Testis (tissue), 3 donors: Measurements from ENCODE around the gene SLC29A4. TPM values are rescaled to one million over a fixed set of nuclear protein-coding genes. Genes with fewer than 3 reads are reported as not detected.

Experiments
- DNase-seq: peaks from one replicate; pipeline ENCODE4 v3.0.0-alpha.2; 2019
- H3K27ac ChIP-seq, 2 donors: fragments of 200-600 bp; sonication (generic); one replicate each; pipeline ENCODE4 v1.5.1; 2019
- H3K27me3 ChIP-seq: fragments of 200-600 bp; sonication (generic); one replicate; pipeline ENCODE4 v1.5.1; 2019
- H3K36me3 ChIP-seq: fragments of 200-600 bp; sonication (generic); one replicate; pipeline ENCODE4 v1.5.1; 2017; ENCODE audit warnings: low read depth; ENCODE audit errors: missing control alignments
- H3K4me1 ChIP-seq: fragments of 200-600 bp; sonication (generic); one replicate; pipeline ENCODE4 v1.5.1; 2019
- H3K4me3 ChIP-seq, 2 donors: fragments of 200-600 bp; sonication (generic); one replicate each; pipeline ENCODE4 v1.5.1; 2017 to 2019
- H3K9me3 ChIP-seq: fragments of 200-600 bp; sonication (generic); one replicate; pipeline ENCODE4 v1.5.1; 2017
- CTCF ChIP-seq, 3 experiments: fragments of 450-650 bp in 2 of 3; fragments of 200-600 bp in 1 of 3; sonication (generic) in 1 of 3; IDR thresholded peaks; one replicate each; pipeline ENCODE4 v1.5.1; 2016 to 2019; ENCODE audit warnings: antibody characterized with exemption in 3 of 3, mild to moderate bottlenecking in 2 of 3, moderate library complexity in 1 of 3
- POLR2A ChIP-seq: fragments of 450-650 bp; IDR thresholded peaks from one replicate; pipeline ENCODE4 v1.6.1; 2017; ENCODE audit warnings: antibody characterized with exemption, mild to moderate bottlenecking, moderate library complexity
- WGBS, 2 donors: methylation state at CpG; one replicate each; pipeline ENCODE4 v1.1.5; 2018; 5-methylcytosine and 5-hydroxymethylcytosine counted together
- intact Hi-C: fragments of 100-400 bp; cut with DNase I; formaldehyde crosslinking; loops from one replicate; pipeline ENCODE4 v1.15.1; 2023; ENCODE audit warnings: low total_unique reads
- polyA plus RNA-seq: library from polyadenylated mRNA; stranded (reverse); fragments of 350-450 nt; fragmentation: Illumina TruSeq; extraction: RNeasy Lipid Tissue Mini Kit (QIAGEN cat#74804); gene quantifications from one replicate; pipeline ENCODE4 v1.2.3, GENCODE V29; 2014; ENCODE audit warnings: low read depth, low replicate concordance; ENCODE audit not compliant: insufficient read depth
- total RNA-seq, 2 donors: library from RNA; depleted of rRNA; stranded (reverse); fragments of >200 nt; gene quantifications; one replicate each; pipeline ENCODE4 v1.2.3, GENCODE V29; 2016

SLC29A4 gene
- total and polyA plus RNA-seq, 3 donors from 2014 or later, result 4.3 to 15.2 (median 7.6) TPM

GRCh38 chr7:5349437-5350173 is 66.9 kb downstream of the SLC29A4 start:
- no peak overlapping the region for H3K27ac ChIP-seq
- no peaks in the 10 kb centered on the region for H3K36me3 ChIP-seq
- H3K27me3 ChIP-seq, result no peaks in the 10 kb centered on the region
- no peak for DNase-seq
- intact Hi-C loops, result no loop called here
- 84 to 85% methylated on average over 21 to 34 of the region's 34 CpGs for whole genome bisulfite sequencing, 2 donors
- H3K4me3 ChIP-seq, result no peak overlapping the region
- H3K9me3 ChIP-seq, result no peaks in the 10 kb centered on the region
- peaks cover 8% of the 10 kb centered on the region for H3K4me1 ChIP-seq
- TF ChIP-seq POLR2A (no peak), CTCF (IDR thresholded peaks at IDR 0.05) (no peak)

- TF ChIP-seq CTCF (IDR thresholded peaks at IDR 0.05) (no peak), POLR2A (no peak)
- H3K4me1 ChIP-seq, result peaks cover 13% of the 10 kb centered on the region
- H3K27ac ChIP-seq, result no peak overlapping the region
- H3K36me3 ChIP-seq, result no peaks in the 10 kb centered on the region
- H3K4me3 ChIP-seq, result no peak overlapping the region
- no peaks in the 10 kb centered on the region for H3K9me3 ChIP-seq
- intact Hi-C loops, result no loop called here
- no peak for DNase-seq
- no peaks in the 10 kb centered on the region for H3K27me3 ChIP-seq
- WGBS, 2 donors, result 80 to 84% methylated on average over 1 to 15 of the region's 15 CpGs
Observed at GRCh38 chr7:5350174-5350463, 67.4 kb downstream of the SLC29A4 start.

GRCh38 chr7:5350600-5351385 is 68.0 kb downstream of the SLC29A4 start:
- Histone ChIP-seq H3K4me1 (peaks cover 14% of the 10 kb centered on the region), H3K9me3 (no peaks in the 10 kb centered on the region), H3K36me3 (no peaks in the 10 kb centered on the region), H3K27ac (no peak overlapping the region), H3K4me3 (no peak overlapping the region), H3K27me3 (no peaks in the 10 kb centered on the region)
- TF ChIP-seq POLR2A (no peak), CTCF (IDR thresholded peaks at IDR 0.05) (no peak)
- WGBS, 2 donors, result 90 to 92% methylated on average over 23 of the region's 23 CpGs
- DNase-seq, result no peak
- intact Hi-C loops, result no loop called here

GRCh38 chr7:5351507-5352265 is 68.9 kb downstream of the SLC29A4 start:
- no peak for TF ChIP-seq CTCF (IDR thresholded peaks at IDR 0.05)
- no peak for TF ChIP-seq POLR2A
- intact Hi-C loops, result no loop called here
- H3K36me3 ChIP-seq, result no peaks in the 10 kb centered on the region
- no peaks in the 10 kb centered on the region for H3K9me3 ChIP-seq
- H3K4me1 ChIP-seq, result peaks cover 14% of the 10 kb centered on the region
- no peak overlapping the region for H3K27ac ChIP-seq
- WGBS, 2 donors, result 93 to 95% methylated on average over 35 of the region's 35 CpGs
- DNase-seq, result no peak
- H3K4me3 ChIP-seq, result no peak overlapping the region
- no peaks in the 10 kb centered on the region for H3K27me3 ChIP-seq
